IMR-90 (cell line): Measurements from ENCODE around the gene SDR9C7. TPM values are rescaled to one million over a fixed set of nuclear protein-coding genes. Genes with fewer than 3 reads are reported as not detected.

ENCODE experiments used
- ATAC-seq: fragments of 200-7000 bp; cut with Tn5 transposase; 2 replicates; pipeline ENCODE4 v1.9.1; 2020; ENCODE audit warnings: low read depth, mild to moderate bottlenecking, moderate library complexity
- BruUV-seq: library from RNA; stranded (reverse); fragments of 400-500 nt; replicated peaks from 2 replicates; lab custom pipeline; 2021; lab: Mats Ljungman, UMichigan
- CTCF ChIA-PET: fragments of 300-600 bp; formaldehyde crosslinking; extraction: SDS; loops from one replicate; lab custom pipeline; 2021; ENCODE audit warnings: antibody characterized with exemption; lab: Yijun Ruan, JAX
- POLR2A ChIA-PET: fragments of 300-600 bp; sonication (Branson Sonifier 250); formaldehyde crosslinking; loops from one replicate; lab custom pipeline; 2022; ENCODE audit warnings: antibody characterized with exemption; ENCODE audit not compliant: unreplicated experiment; lab: Charles Lee
- DNase-seq: peaks from one replicate; pipeline ENCODE4 v3.0.0; 2013
- H2AFZ ChIP-seq: replicated peaks from 2 replicates; pipeline ENCODE3; 2013; ENCODE audit warnings: low read length, mild to moderate bottlenecking; ENCODE audit not compliant: poor library complexity
- H2AK5ac ChIP-seq: 2 replicates; pipeline ENCODE4 v1.6.1; 2013; ENCODE audit warnings: low read depth, low read length, inconsistent platforms
- H2AK9ac ChIP-seq: replicated peaks from 2 replicates; pipeline ENCODE3; 2013; ENCODE audit warnings: mild to moderate bottlenecking, low read depth, low read length, moderate library complexity; ENCODE audit not compliant: poor library complexity
- H2BK120ac ChIP-seq: 2 replicates; pipeline ENCODE4 v1.6.1; 2013; ENCODE audit warnings: low read depth, low read length, inconsistent platforms
- H2BK15ac ChIP-seq: 3 replicates; pipeline ENCODE4 v1.6.1; 2013; ENCODE audit warnings: low read depth, low read length, inconsistent platforms
- H2BK20ac ChIP-seq: 2 replicates; pipeline ENCODE4 v1.6.1; 2013; ENCODE audit warnings: low read depth, mild to moderate bottlenecking, inconsistent platforms, low read length, moderate library complexity
- H2BK5ac ChIP-seq: 2 replicates; pipeline ENCODE4 v1.6.1; 2013; ENCODE audit warnings: mild to moderate bottlenecking, low read depth, low read length, inconsistent platforms; ENCODE audit not compliant: poor library complexity, severe bottlenecking
- H3K14ac ChIP-seq: replicated peaks from 2 replicates; pipeline ENCODE4 v1.6.1; 2013; ENCODE audit warnings: low read depth, low read length, inconsistent platforms
- H3K18ac ChIP-seq: 2 replicates; pipeline ENCODE4 v1.6.1; 2013; ENCODE audit warnings: low read depth, low read length, control low read depth
- H3K23ac ChIP-seq: 2 replicates; pipeline ENCODE4 v1.6.1; 2013; ENCODE audit warnings: low read depth, low read length, inconsistent platforms
- H3K27ac ChIP-seq: 2 replicates; pipeline ENCODE4 v1.5.1; 2013; ENCODE audit warnings: mild to moderate bottlenecking, control low read depth, low read length; ENCODE audit not compliant: insufficient read depth
- H3K27me3 ChIP-seq: 2 replicates; pipeline ENCODE4 v1.6.1; 2013; ENCODE audit warnings: low read length; ENCODE audit not compliant: control insufficient read depth, insufficient read depth
- H3K36me3 ChIP-seq: 2 replicates; pipeline ENCODE4 v1.6.1; 2013; ENCODE audit warnings: low read length, mixed read lengths; ENCODE audit not compliant: control insufficient read depth, insufficient read depth
- H3K4ac ChIP-seq: 2 replicates; pipeline ENCODE4 v1.6.1; 2013; ENCODE audit warnings: low read depth, low read length, inconsistent platforms
- H3K4me1 ChIP-seq: 2 replicates; pipeline ENCODE4 v1.6.1; 2013; ENCODE audit warnings: low read length, mixed read lengths; ENCODE audit not compliant: control insufficient read depth, insufficient read depth
- H3K4me2 ChIP-seq: 2 replicates; pipeline ENCODE4 v1.6.1; 2013; ENCODE audit warnings: low read depth, mild to moderate bottlenecking, control low read depth, low read length, moderate library complexity
- H3K4me3 ChIP-seq: 2 replicates; pipeline ENCODE4 v1.5.1; 2013; ENCODE audit warnings: low read depth, mild to moderate bottlenecking, control low read depth, low read length, moderate library complexity; ENCODE audit not compliant: insufficient read depth
- H3K56ac ChIP-seq: 2 replicates; pipeline ENCODE4 v1.6.1; 2013; ENCODE audit warnings: low read length, inconsistent platforms; ENCODE audit not compliant: insufficient read depth; ENCODE audit errors: extremely low read depth
- H3K79me1 ChIP-seq, 2 experiments: 2 replicates each; pipeline ENCODE4 v1.6.1; 2013; ENCODE audit warnings: low read length in 2 of 2, inconsistent platforms in 1 of 2, low read depth in 1 of 2
- H3K9ac ChIP-seq: 2 replicates; pipeline ENCODE4 v1.6.1; 2013; ENCODE audit warnings: low read depth, low read length, control low read depth
- H3K9me1 ChIP-seq: 2 replicates; pipeline ENCODE4 v1.6.1; 2013; ENCODE audit warnings: low read length, inconsistent platforms; ENCODE audit not compliant: insufficient read depth
- H3K9me3 ChIP-seq: 2 replicates; pipeline ENCODE4 v1.6.1; 2013; ENCODE audit warnings: low read length; ENCODE audit not compliant: control insufficient read depth, insufficient read depth
- H4K20me1 ChIP-seq: 2 replicates; pipeline ENCODE4 v1.6.1; 2013; ENCODE audit warnings: low read length, inconsistent platforms; ENCODE audit not compliant: insufficient read depth
- H4K5ac ChIP-seq: 2 replicates; pipeline ENCODE4 v1.6.1; 2013; ENCODE audit warnings: mild to moderate bottlenecking, low read depth, low read length, control low read depth
- H4K8ac ChIP-seq, 2 experiments: 2 replicates each; pipeline ENCODE4 v1.6.1; 2013; ENCODE audit warnings: low read depth in 2 of 2, low read length in 2 of 2, control low read depth in 1 of 2, inconsistent platforms in 1 of 2
- H4K91ac ChIP-seq: 2 replicates; pipeline ENCODE4 v1.6.1; 2013; ENCODE audit warnings: low read depth, low read length, inconsistent platforms; ENCODE audit not compliant: insufficient read depth
- FOS ChIP-seq: fragments of 150-350 bp; IDR thresholded peaks from 2 replicates; pipeline ENCODE4 v1.6.1; 2016; ENCODE audit warnings: low read depth, low read length
- WGBS, 2 experiments: methylation state at CpG; one replicate each; pipeline versions ENCODE4 v1.1.5 to v1.1.7; 2013; ENCODE audit warnings: missing lambda C conversion rate in 2 of 2; ENCODE audit not compliant: insufficient read length in 1 of 2; ENCODE audit errors: extremely low coverage in 2 of 2; 5-methylcytosine and 5-hydroxymethylcytosine counted together
- dilution Hi-C: fragments of 300-500 bp; cut with HindIII; formaldehyde crosslinking; loops from one replicate; pipeline ENCODE4 v1.14.3; 2018; ENCODE audit warnings: low sequenced_read_pairs; ENCODE audit not compliant: unreplicated experiment
- in situ Hi-C: fragments of 300-500 bp; cut with MboI; formaldehyde crosslinking; loops from 3 replicates; pipeline ENCODE4 v1.14.3; 2019; ENCODE audit warnings: low sequenced_read_pairs, inconsistent platforms, mixed read lengths
- intact Hi-C: fragments of 100-400 bp; cut with micrococcal nuclease; formaldehyde crosslinking; loops from 2 replicates; pipeline ENCODE4 v1.10.0; 2022
- polyA plus RNA-seq, 3 experiments: library from polyadenylated mRNA; depleted of rRNA; stranded (reverse); fragments of >200 nt; gene quantifications; 2 replicates each; pipeline ENCODE4 v1.2.3, GENCODE V29; 2012; ENCODE audit warnings: low replicate concordance in 1 of 3
- total RNA-seq: library from RNA; depleted of rRNA; stranded (reverse); fragments of >200 nt; gene quantifications from 2 replicates; pipeline ENCODE4 v1.2.3, GENCODE V29; 2012

SDR9C7 gene
- total and polyA plus RNA-seq, 2 of the 4 experiments (the other 2 are of a cell fraction), result not detected

GRCh38 chr12:56979628-56980027, 45.4 kb upstream of the SDR9C7 start:
- Histone ChIP-seq H3K9me3 (no peaks in the 10 kb centered on the region), H2BK15ac (no peak overlapping the region), H3K23ac (no peak overlapping the region), H3K18ac (no peak overlapping the region), H3K56ac (no peak overlapping the region), H3K79me1 (no peaks in the 10 kb centered on the region), H2AFZ (no peak overlapping the region), H3K27ac (no peak overlapping the region), H4K8ac (no peak overlapping the region), H2AK9ac (no peak overlapping the region), H2BK20ac (no peak overlapping the region), H3K27me3 (peaks cover 6% of the 10 kb centered on the region; the same call in 1 of the 2 replicates), H3K9me1 (no peaks in the 10 kb centered on the region), H3K4me2 (no peak overlapping the region), H3K14ac (no peak overlapping the region), H2AK5ac (no peak overlapping the region), H3K4me3 (no peak overlapping the region), H2BK5ac (no peak overlapping the region), H3K4ac (no peak overlapping the region), H4K5ac (no peak overlapping the region), H4K20me1 (no peaks in the 10 kb centered on the region), H2BK120ac (no peak overlapping the region), H3K9ac (no peak overlapping the region), H4K91ac (no peak overlapping the region), H3K36me3 (no peaks in the 10 kb centered on the region), H3K4me1 (no peaks in the 10 kb centered on the region)
- BruUV-seq, result no TSS peak
- in situ Hi-C loops, result loop anchor here (25.0 kb wide), 1 partner anchor 467 kb away; the partner anchor contains the start of gene RBMS2
- ATAC-seq, result peak; percentile 48; the same call in 1 of the 2 replicates
- ChIA-PET POLR2A (no interaction called here), CTCF (no interaction called here)
- DNase-seq, result no peak
- no peak for TF ChIP-seq FOS
- dilution Hi-C loops, result no loop called here
- no CpG with 5 or more reads among the region's 3 CpGs for WGBS, 2 experiments
- intact Hi-C loops, result no loop called here
